GM18502 (cell line): ENCODE results near the gene ADCY4.
A peak's percentile ranks its signal among the peaks of the same experiment; 100 is the strongest.

Experiments
- ATAC-seq: cut with Tn5 transposase; IDR thresholded peaks from one replicate; pipeline ENCODE4 v1.9.1; 2021; ENCODE audit warnings: mild to moderate bottlenecking; ENCODE audit not compliant: unreplicated experiment, poor library complexity

Gene ADCY4

GRCh38 chr14:24321212-24321975 lies 13.5 kb downstream of the ADCY4 start:
- ATAC-seq: no peak

DNA sequence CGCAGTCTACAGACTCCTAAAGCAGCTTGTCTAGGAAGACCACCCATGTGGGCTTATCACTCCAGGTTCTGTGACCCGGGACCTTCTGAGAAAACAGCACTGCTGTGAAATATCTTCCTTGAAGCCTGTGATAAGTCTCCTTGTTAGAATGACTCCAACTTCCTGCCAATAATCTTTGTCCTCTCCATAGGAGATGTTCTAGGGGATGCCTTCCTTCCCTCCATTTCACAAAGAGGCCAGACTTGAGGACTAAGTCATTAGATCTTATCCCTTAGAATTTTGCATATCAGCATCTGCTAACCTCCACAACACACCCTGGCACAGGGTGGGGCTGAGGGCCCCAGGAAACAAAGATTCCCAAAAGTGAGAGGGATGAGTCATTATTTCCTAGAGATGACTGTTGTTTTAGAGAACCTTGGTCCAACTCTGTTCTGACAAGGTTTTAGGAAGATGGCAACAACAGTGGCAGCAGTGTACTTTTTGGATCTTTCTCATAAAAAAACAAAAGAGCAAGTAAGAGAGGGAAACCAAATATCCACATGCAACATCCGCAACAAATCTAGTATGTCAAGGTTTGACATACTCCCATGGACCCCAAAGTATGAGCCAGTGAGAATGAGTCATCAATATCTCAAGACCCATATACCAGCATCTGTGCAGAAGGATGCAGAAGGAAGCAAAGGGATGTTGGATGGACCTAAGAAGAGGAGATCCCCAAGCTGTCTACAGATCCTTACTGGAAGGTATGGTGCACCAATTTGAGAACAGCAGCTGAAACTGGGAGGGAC lies 17.5 kb downstream of the ADCY4 start:
- ATAC-seq: no peak

GRCh38 chr14:24316597-24316950 lies 18.3 kb downstream of the ADCY4 start:
- ATAC-seq: no peak

DNA sequence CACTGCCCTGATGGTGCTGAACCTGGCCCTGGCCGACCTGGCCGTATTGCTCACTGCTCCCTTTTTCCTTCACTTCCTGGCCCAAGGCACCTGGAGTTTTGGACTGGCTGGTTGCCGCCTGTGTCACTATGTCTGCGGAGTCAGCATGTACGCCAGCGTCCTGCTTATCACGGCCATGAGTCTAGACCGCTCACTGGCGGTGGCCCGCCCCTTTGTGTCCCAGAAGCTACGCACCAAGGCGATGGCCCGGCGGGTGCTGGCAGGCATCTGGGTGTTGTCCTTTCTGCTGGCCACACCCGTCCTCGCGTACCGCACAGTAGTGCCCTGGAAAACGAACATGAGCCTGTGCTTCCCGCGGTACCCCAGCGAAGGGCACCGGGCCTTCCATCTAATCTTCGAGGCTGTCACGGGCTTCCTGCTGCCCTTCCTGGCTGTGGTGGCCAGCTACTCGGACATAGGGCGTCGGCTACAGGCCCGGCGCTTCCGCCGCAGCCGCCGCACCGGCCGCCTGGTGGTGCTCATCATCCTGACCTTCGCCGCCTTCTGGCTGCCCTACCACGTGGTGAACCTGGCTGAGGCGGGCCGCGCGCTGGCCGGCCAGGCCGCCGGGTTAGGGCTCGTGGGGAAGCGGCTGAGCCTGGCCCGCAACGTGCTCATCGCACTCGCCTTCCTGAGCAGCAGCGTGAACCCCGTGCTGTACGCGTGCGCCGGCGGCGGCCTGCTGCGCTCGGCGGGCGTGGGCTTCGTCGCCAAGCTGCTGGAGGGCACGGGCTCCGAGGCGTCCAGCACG lies 18.9 kb downstream of the ADCY4 start:
- no peak for ATAC-seq

- no peak for ATAC-seq
These were observed 19.5 kb downstream of the ADCY4 start for GRCh38 chr14:24315243-24315806.

- ATAC-seq: no peak
These were observed 20.3 kb downstream of the ADCY4 start for GRCh38 chr14:24314377-24315193.

DNA sequence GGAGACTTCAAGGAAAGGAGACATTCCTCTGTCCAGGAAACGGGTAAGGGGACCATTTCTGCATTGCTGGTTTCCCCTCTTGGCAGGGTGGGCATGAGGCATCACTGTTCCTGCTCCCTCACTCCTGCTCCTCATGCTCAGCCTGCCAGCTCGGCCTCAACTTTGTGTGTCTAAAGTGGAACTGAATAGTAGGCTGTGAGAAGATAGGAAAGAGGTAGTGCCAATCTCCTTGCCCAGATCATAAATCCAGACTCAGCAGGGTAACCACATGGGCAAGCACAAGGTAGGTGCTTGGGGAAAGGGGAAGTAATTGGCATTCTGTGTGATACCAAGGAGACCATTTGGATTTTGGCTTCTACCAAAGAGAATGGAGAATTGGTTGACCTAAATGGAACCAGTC lies 21.0 kb downstream of the ADCY4 start:
- ATAC-seq: no peak

- no peak for ATAC-seq
These were observed 21.9 kb downstream of the ADCY4 start for GRCh38 chr14:24312736-24313507.

DNA sequence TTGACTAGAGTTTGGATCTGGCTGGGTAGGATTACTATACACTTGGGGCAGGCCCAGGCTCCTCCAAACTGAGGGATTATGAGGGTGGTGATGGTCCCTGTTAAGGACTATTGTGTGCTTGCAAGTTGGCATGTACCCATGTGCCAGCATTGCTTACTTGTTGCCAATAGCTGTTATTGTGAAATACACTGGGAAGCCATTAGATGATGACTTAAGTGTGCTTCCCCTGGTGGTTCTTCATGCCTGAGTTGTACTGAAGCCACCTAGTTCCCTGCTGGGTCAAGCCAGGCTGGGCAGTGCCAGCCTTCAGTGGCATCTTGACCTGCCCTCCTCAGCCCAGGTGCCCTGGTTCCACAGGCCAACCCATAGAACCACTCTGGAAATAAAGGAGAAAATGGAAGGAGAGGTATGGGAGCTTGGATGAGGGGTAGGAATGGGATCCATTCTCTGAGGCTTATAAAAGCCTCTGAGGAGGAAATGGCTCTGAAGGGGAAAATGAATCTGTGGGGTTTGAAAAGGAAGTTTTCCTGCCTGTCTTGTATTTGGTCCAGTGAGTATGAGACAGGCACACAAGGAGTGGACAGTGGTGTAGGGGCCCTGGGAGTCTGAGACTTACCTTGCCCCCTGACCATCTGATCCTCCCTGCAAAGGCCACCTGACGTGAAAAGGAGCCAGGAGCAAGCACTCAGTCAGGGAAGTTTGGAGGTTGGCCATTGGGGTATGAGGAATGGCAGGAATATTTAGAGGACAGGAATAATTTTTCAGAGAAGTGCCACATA lies 22.8 kb downstream of the ADCY4 start:
- ATAC-seq: no peak

DNA sequence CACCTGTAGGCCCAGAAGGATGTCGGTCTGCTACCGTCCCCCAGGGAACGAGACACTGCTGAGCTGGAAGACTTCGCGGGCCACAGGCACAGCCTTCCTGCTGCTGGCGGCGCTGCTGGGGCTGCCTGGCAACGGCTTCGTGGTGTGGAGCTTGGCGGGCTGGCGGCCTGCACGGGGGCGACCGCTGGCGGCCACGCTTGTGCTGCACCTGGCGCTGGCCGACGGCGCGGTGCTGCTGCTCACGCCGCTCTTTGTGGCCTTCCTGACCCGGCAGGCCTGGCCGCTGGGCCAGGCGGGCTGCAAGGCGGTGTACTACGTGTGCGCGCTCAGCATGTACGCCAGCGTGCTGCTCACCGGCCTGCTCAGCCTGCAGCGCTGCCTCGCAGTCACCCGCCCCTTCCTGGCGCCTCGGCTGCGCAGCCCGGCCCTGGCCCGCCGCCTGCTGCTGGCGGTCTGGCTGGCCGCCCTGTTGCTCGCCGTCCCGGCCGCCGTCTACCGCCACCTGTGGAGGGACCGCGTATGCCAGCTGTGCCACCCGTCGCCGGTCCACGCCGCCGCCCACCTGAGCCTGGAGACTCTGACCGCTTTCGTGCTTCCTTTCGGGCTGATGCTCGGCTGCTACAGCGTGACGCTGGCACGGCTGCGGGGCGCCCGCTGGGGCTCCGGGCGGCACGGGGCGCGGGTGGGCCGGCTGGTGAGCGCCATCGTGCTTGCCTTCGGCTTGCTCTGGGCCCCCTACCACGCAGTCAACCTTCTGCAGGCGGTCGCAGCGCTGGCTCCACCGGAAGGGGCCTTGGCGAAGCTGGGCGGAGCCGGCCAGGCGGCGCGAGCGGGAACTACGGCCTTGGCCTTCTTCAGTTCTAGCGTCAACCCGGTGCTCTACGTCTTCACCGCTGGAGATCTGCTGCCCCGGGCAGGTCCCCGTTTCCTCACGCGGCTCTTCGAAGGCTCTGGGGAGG lies 23.9 kb downstream of the ADCY4 start, which contains the start of gene LTB4R:
Gene LTB4R (plus strand): TSS at position 857 of the 959 bp plus-strand sequence. CDS start 4,150 bp downstream, outside the sequence.
- peak; percentile 72 for ATAC-seq

- ATAC-seq: no peak
These were observed 24.6 kb downstream of the ADCY4 start for GRCh38 chr14:24310265-24310645.

DNA sequence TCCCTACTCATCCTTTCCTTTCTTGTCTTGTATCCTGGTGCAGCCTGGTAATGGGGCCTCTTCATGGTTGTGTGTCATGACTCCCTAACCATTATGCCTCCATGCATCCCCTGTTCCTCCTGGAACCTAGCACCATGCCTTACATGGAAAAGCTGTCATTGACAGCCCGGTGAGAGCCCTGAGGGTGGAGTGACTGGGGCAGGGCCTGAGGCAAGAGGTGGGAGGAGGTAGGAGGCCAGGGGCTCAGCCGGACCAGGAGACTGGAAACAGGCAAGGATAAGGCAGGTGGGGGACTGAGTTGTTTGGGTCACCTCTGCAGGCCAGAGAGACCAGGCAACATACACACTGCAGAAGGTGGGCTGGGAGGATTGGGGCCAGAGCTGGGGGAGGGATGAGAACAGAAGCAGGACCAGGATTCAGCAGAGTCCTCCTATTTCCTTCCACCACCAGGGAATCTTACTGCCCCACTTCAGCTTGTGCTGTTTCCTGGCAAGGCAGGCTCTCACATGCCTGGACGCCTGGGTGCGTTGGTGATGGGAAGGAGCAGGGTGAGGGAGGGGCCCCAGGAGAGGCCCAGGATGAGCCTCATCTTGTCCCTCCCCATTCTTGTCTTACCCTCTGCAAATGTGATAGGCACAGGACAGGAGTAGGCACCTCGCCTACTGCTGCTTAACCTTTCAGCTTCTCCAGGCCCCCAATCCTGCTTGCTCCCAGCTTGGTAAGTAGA lies 25.2 kb downstream of the ADCY4 start, which contains the start of gene LTB4R2:
Gene LTB4R2 (plus strand): TSS at position 603 of the 727 bp plus-strand sequence. CDS start 525 bp downstream, outside the sequence.
- no peak for ATAC-seq

- no peak for ATAC-seq
These were observed 26.3 kb downstream of the ADCY4 start for GRCh38 chr14:24308342-24309124.

DNA sequence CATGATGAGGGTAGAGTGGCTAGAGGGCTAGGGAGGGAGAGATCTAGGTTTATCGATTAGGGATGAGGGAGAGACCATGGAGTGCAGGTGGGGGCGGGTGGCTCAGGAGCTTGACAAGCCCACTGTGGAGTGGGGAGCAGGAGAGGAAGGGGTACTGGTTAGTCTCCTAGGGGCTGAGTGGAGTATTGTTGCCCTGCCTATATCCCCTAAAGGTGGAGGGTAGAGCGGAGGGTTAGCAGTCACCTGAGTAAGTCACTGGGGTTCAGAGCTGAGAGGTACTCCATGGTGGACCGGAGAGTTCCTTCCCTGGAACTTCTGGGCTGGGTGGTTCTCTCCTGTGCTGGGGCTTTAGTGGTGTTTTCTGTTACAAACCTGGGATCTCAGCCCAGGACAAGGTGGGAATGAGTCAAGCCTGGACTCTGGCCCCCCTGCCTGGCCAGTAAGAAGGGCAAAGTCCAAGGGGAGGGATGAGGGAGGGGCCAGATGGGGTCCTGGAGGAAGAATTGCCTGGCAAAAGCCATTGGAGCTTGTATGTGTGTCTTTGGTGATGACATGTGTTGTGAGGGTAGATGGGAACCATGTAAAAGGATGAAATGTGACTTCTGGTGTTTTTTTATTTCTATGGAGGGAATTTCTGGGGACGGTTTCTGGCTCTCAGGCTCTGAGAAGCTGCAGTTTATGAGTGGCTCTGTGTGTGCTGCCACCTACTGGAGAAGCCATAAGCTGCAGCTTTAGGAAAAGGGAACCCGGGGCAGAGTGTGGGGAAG lies 27.1 kb downstream of the ADCY4 start, which contains the start of gene CIDEB:
Gene CIDEB (minus strand): TSS at position 403 of the 767 bp plus-strand sequence. CDS start 119 bp downstream, at position 284.
- peak; percentile 31 for ATAC-seq

GRCh38 chr14:24307156-24307574 lies 27.7 kb downstream of the ADCY4 start:
- ATAC-seq: no peak
